ENCODE results near the gene PLEKHA5.
A peak's percentile ranks its signal among the peaks of the same experiment; 100 is the strongest.

PLEKHA5 gene

GRCh38 chr12:19128485-19128884, 1.0 kb upstream of the PLEKHA5 start:
- DNase-seq (ENCODE audit: low read depth) = no peak

GRCh38 chr12:19129122-19129485, 429 bp upstream of the PLEKHA5 start:
- no peak for DNase-seq (ENCODE audit: low read depth)

DNA sequence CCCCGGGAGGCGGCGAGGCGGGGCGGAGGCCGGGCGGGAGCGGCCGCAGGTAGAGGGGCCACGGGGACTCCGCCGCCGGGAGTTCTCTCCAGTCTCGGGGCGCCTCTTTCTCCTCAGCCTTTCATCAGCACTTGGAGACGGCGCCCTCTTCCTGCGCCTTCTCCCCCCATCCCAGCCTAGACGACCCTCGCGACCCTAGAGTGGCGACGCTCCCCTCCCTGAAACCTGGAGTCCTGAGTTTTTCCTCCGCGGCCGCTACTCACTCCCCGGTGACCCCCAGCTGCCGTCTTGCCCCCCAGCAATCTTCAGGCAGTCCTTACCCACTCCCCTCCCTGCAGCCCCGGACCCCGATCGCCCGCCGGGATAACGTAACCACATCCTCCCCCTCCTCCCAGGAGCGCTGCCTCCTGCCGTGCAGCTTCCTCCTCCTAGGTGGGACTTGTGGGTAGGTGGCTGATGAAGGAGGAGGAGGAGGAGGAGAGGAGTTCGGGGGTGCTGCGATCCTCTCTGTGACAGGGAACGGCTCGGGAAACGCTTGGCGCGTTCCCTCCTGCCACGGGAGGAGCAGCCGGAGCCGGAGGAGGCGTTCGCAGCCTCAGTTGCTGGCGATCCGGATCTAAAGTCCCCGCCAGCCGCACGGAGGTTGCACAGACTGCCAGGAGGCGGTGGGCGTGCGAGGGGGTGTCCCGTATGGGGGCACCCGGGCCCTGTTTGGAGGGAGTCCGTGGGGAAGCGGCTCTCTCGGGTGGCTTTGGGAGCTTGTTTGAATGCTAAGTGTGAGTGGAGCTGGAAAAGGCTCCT, 891 bp downstream of the PLEKHA5 start:
- DNase-seq (ENCODE audit: low read depth) = peak; percentile 55

DNA sequence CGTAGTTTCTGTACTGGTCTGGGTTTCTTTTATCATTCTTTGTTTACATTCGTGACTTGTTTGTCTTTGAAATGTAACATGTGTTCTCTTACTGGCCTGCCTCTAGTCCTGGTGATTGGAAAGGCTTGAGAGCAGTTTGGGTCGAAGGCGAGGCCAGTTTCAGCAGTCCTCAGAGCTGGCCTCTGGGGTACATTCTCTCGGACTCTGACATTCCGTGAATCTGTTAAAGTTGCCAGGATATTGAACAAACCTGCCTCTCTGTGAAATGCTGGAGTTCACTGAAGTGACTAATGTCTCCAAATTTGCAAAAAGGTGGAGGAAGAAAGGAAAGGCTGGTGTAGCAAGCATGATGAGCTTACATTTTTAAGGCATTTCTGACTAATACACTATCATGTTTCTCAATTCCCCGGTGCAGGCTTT, 1.5 kb downstream of the PLEKHA5 start:
- peak; percentile 78 for DNase-seq (ENCODE audit: low read depth)

DNA sequence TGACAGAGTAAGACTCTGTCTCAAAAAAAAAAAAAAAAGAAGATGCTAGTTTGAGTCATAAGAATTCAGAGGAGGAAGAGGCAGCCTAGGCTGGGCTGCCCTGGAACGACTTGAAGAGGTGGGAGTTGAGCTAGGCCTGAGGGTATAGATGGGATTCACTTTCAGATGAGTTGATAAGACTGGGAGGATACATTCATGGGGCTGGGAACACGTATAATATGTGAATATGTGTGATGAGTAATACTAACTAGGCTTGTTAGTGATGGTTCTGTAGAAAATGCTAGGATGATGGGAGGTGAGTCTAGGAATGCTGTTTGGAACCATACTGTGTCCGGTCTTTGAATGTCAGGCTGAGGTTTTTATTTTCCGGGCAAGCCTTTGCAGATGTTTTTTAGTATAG, 9.0 kb downstream of the PLEKHA5 start:
- peak; percentile 99 for DNase-seq (ENCODE audit: low read depth)

DNA sequence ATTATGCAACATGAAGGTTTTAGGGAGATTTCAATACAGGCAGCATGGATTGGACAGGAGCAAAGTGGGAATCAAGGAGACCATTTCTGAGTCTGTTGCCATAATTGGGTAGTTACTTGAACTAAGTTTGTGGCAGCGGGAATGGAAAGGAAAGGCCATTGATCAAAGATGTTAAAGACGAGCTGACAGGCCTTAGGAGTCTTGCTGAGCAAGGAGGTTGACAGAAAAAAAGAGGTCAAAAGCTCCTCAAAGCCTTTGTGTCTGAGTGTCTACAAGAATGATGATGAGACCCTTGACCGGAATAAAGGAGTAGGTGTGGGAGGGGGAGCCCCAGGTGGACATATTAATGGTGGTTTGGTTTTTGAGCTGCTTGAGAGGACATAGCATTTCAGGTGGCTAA, 9.4 kb downstream of the PLEKHA5 start:
- no peak for DNase-seq (ENCODE audit: low read depth)

- DNase-seq (ENCODE audit: low read depth) = no peak
These were observed 10.2 kb downstream of the PLEKHA5 start for GRCh38 chr12:19139615-19140194.

DNA sequence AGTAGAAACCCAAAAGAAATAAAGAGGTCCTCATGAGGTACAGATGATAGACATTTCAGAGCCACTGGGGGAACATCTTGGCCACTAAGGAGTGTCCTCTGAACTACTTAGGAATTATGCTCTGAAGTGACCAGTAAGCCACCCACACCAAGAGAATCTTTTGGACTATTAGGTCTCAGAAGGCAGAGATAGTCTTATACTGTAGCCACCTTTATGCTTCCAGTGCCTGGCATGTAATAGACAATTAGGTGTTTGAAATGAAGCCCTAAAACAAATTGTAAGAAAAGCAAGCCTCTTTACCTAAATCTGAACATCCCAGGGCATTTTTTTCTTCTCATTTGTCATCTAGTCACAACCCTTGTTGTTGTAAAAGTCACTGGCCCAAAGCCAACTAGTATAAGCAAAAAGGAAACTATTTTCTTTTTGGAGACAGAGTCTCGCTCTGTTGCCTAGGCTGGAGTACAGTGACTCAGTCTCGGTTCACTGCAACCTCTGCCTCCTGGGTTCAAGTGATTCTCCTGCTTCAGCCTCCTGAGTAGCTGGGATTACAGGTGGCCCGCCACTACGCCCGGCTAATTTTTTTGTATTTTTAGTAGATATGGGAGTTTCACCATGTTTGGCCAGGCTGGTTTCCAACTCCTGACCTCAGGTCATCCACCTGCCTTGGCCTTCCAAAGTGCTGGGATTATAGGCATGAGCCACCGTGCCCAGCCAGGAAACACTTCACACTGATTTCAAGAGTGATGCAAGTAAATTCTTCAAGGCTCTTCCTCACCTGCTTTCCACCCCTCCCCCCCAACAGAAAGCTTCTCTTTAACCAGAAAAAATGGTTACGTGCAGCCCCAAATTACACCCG, 11.1 kb downstream of the PLEKHA5 start:
- no peak for DNase-seq (ENCODE audit: low read depth)

GRCh38 chr12:19142499-19142898, 13.0 kb downstream of the PLEKHA5 start:
- no peak for DNase-seq (ENCODE audit: low read depth)

GRCh38 chr12:19144287-19144686, 14.8 kb downstream of the PLEKHA5 start:
- DNase-seq (ENCODE audit: low read depth) = no peak

GRCh38 chr12:19144985-19145384, 15.5 kb downstream of the PLEKHA5 start:
- no peak for DNase-seq (ENCODE audit: low read depth)

- no peak for DNase-seq (ENCODE audit: low read depth)
These were observed 19.3 kb downstream of the PLEKHA5 start for GRCh38 chr12:19148860-19149259.

DNA sequence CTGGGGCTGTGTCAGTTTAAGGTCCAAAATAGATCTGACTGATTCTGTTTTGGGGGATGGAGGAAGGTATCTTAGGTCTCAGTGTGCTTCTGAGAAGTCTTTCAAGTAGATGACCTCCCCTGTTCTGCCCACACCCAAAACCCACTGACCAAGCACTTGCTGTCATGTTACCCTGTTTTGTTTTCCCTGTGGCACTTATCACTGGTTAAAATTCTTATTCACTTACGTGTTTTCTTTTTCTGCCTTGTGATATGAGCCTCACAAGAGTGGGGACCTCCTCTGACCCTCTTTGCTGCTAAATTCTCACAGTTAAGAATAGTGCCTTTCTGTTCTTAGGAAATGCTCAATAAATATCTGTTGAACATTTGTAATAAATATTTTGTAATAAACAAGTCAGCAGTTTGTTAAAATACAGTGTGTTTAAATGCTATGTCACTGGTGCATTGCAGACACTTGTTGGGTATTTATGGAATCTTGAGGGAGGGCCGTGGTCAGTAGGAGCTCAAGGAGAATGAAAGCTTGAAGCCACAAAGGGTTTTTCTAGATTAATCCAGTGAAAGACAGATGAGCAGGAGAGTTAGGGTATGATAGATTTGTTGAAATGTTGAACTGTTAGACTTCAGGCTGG, 20.9 kb downstream of the PLEKHA5 start:
- no peak for DNase-seq (ENCODE audit: low read depth)

GRCh38 chr12:19151298-19151697, 21.8 kb downstream of the PLEKHA5 start:
- DNase-seq (ENCODE audit: low read depth) = peak; percentile 45

DNA sequence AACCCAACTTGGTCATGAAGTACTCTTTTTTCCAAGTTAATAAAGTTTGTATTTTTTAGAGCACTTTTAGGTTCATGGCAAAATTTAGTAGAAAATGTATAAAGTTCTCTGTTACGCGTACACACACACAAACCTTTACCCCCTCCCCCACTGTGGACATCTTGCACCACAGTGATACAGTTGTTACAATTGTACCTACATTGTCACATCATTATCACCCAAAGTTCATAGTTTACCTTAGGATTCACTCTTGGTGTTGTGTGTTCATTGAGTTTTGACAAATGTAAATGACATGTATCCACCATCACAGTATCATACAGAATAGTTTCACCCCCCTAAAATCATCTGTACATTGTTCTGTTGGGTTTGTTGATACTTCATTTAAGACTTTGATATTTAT, 23.9 kb downstream of the PLEKHA5 start:
- DNase-seq (ENCODE audit: low read depth) = no peak

GRCh38 chr12:19154686-19155085, 25.2 kb downstream of the PLEKHA5 start:
- no peak for DNase-seq (ENCODE audit: low read depth)

- DNase-seq (ENCODE audit: low read depth) = no peak
These were observed 26.6 kb downstream of the PLEKHA5 start for GRCh38 chr12:19155981-19156734.

- no peak for DNase-seq (ENCODE audit: low read depth)
These were observed 29.4 kb downstream of the PLEKHA5 start for GRCh38 chr12:19158923-19159322.

DNA sequence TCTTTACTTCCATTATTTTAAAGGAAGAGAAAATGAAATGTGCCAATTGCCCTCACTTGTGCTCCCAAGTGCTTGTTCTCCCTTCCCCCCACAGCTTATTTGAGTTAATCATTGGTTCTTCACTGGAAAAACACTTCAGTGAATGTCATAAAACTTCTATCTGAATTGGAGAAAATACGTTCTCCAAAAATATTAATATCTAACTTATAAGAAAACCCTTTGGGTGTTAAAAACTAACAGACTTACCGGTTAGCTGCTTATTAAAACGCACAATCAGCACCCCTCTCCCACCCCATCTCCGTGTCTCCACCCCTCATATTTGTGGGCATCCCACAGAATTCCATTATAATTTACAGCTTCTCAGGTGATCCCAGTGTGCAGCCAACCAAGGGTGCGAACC, 31.7 kb downstream of the PLEKHA5 start:
- no peak for DNase-seq (ENCODE audit: low read depth)

DNA sequence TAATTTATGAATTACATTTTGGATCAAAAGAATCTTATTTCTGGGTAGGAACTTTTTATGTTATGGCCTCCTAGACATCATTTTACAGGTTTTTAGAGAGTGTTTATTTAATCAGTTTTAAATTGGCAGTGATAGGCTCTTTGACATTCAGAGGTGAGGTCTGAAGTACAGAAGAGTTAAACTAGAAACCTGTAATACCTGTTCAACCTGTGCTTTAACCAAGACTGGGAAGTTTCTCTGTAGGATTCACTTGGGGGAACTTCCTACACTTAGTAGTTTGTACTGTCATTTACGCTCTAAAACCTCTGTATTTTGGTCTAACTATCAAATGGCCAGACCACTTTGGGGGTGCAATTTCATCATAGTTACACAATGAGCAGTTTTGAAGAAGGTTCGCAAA, 35.9 kb downstream of the PLEKHA5 start:
- DNase-seq (ENCODE audit: low read depth) = no peak

- DNase-seq (ENCODE audit: low read depth) = no peak
These were observed 36.9 kb downstream of the PLEKHA5 start for GRCh38 chr12:19166387-19166786.

- no peak for DNase-seq (ENCODE audit: low read depth)
These were observed 37.4 kb downstream of the PLEKHA5 start for GRCh38 chr12:19166956-19167355.

Data from ELR (cell line).